HCEC 1CT (cell line): ENCODE measurements around the gene CDC42EP3.

Experiments
- DNase-seq: peaks from one replicate; pipeline ENCODE4 v3.0.0-alpha.2; 2017

The CDC42EP3 gene

GRCh38 chr2:37671009-37671815 lies at the start of gene CDC42EP3:
Gene CDC42EP3 (minus strand): TSS chr2:37671642. CDS start chr2:37646587, 25,055 bp downstream.
- DNase-seq = peak; percentile 61

DNA sequence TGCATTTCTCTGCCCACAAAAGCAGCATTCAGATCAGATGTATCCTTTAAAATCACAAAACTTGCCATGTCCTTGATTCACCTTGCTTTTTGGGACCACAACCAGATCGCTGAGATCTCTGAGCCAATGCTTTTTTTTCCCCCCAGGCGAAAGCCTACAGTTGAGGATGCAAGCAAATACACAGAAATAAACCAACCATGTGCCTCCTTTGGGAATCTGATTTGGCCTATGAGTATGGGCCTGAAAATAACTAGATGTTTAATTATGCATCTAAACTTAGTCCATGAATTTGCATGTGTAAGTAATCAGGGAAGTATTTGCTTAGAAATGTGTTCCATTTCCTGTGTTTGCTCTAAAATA lies 49.7 kb upstream of the CDC42EP3 start:
- peak; percentile 20 for DNase-seq

GRCh38 chr2:37720533-37721200 lies 49.2 kb upstream of the CDC42EP3 start:
- no peak for DNase-seq

DNA sequence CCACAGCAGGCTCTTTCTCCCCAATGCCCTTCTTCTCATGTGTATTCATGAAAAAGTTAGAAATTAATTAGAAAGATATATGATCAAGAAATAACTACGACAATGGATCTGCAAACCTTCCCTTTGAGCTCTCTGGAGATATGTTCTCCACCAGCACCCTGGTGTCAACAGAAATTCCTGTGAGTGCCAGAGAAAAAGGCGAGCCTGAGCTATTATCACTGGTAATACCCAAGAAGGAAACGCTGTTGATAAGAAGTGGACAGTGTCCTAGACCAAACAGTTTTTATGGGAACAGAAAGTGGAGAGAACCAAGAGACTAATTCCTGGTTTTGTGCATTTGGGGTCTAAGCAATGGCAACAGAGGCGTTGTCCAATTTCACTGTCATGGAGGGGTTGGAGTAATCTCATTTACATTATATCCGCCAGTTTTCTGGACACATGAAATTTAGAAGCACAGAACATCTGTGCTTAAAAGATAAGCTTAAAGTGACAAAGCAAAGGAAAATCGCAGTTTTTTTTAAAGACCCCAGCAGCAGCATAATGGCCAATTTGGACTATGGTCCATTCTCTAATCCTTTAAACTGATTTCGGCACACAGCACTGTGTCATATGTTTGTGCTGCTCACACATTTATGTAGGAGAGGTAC lies 47.2 kb upstream of the CDC42EP3 start:
- DNase-seq = no peak

GRCh38 chr2:37713258-37713700 lies 41.8 kb upstream of the CDC42EP3 start:
- DNase-seq = peak; percentile 95

GRCh38 chr2:37711831-37712230 lies 40.4 kb upstream of the CDC42EP3 start:
- peak; percentile 93 for DNase-seq

- DNase-seq = peak; percentile 99
Measured at GRCh38 chr2:37711308-37711731, 39.9 kb upstream of the CDC42EP3 start.

DNA sequence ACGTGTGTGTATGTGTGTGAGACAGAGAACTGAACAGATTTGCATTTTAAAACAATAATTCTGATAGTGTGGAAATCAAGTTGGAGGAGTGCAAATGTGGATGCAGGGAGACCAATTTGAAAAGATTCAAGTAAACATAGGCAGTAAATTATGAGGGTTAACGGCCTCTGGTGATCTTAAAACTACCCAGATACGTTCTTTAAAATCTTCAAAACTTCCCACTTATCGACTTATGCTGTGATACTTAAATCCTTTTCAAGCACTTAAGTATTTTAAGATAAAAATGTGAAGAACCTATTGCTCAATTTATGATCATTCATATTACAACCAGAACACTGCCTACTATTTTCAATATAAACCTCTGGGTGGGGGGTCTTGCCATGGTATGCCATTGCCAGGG lies 37.7 kb upstream of the CDC42EP3 start:
- DNase-seq = no peak

DNA sequence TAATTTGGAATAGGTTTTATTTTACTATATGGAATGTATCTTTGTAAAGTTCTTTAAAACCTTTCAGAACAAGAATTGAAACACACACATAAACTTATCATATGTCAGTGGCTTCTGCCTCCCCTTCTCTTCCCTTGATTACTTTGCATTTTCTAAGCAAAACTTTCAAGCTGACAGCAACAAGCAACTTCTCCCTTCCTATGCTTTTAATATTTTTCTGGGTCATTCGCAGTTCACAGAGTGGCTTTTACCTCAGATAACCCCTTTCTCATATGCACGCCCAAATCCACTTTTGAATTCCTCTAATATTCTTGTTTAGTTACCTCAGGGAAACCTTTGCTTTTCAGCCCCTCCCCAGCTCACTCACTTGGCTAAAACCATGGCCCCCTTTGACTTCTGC lies 36.7 kb upstream of the CDC42EP3 start:
- no peak for DNase-seq

DNA sequence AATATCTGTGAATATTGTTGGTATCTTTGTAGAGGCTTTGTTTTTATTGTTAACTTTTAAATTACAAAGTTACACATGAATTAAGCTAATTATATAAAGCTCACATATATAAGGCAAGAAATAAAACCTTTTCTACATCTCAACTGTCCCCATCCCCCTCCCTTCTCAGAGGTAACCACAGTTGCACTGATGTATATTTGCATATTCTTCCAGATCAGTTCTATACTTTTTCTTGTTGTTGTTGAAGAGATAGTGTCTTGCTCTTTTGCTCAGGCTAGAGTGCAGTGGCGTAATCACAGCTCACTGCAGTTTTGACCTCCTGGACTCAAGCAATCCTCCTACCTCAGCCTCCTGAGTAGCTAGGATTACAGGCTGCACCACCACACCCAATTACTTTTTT lies 36.0 kb upstream of the CDC42EP3 start:
- DNase-seq = no peak

- no peak for DNase-seq
Measured at GRCh38 chr2:37706334-37707183, 35.1 kb upstream of the CDC42EP3 start.

- DNase-seq = peak; percentile 58
Measured at GRCh38 chr2:37705191-37705590, 33.7 kb upstream of the CDC42EP3 start.

GRCh38 chr2:37698931-37699481 lies 27.6 kb upstream of the CDC42EP3 start:
- DNase-seq = peak; percentile 64

GRCh38 chr2:37695336-37695735 lies 23.9 kb upstream of the CDC42EP3 start:
- no peak for DNase-seq

- DNase-seq = no peak
Measured at GRCh38 chr2:37692711-37693110, 21.3 kb upstream of the CDC42EP3 start.

DNA sequence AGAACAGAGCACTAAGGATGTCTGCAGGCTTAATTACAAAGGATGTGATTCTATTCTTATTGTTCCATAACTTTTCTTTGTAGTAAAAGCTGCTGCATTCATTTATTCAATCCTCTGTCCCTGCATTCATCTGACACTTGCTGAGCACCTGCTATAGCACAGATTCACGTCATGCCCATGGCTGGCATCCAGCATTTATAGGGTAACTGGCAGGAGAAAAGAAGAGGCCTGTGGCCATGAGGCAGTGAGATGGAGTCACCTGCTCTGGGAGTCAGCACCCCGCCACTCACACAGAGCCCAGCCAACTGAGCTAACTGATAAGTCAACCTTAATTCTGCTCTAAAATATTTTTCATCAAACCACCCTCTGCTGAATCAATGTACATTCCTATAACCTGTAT lies 18.3 kb upstream of the CDC42EP3 start:
- peak; percentile 31 for DNase-seq

DNA sequence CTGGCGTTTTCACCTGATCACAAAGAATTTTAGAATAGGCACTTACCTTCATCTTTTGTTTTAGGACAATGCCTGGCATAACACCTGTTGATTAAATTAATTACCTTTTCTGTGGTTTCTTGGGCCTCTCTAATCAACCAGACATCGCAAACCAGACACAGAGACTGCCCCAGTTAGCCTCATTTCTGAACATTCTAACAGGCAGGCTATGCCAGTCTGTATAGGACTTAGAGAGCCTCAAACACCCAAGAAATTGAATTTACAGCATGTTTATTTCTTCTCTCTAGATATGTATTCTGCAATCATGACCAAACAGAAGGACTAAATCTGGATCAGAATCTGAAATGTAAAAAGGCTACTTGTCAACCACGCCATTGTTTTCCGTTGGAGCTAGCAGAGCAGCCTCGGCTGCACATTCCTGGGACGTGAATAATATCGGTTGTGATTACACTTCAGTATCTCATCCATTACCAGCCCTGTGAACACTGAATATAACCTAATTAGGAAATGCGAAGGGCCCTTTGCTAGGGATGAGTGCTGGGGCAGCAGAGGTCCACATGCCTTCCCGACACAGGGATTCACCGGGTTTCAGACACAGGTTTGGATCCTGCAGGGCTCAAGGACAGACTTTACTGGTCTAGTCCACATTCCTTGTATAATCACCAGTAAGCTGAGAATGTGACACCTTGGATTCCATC lies 17.5 kb upstream of the CDC42EP3 start:
- DNase-seq = peak; percentile 99

GRCh38 chr2:37686792-37687526 lies 15.5 kb upstream of the CDC42EP3 start:
- DNase-seq = no peak

GRCh38 chr2:37684809-37685208 lies 13.4 kb upstream of the CDC42EP3 start:
- DNase-seq = no peak

GRCh38 chr2:37683921-37684780 lies 12.7 kb upstream of the CDC42EP3 start:
- DNase-seq = peak; percentile 41
